SK-N-SH treated with all-trans-retinoic acid at 6 μM for 48 hours (cell line): ENCODE data around the gene CHD3.
"Not testable (repeated sequence)": the region's sequence is repeated elsewhere in the genome, so short reads cannot be mapped to it uniquely, and the experiment has no call there.

Source experiments
- ISL1 ChIP-seq: fragments of 250-450 bp; sonication (Bioruptor Pico); IDR thresholded peaks from 2 replicates; pipeline ENCODE4 v2.1.2; 2022; ENCODE audit warnings: mild to moderate bottlenecking, moderate library complexity
- RARB ChIP-seq: fragments of 250-450 bp; sonication (Bioruptor Pico); IDR thresholded peaks from 2 replicates; pipeline ENCODE4 v1.8.0; 2021; ENCODE audit warnings: mild to moderate bottlenecking, moderate library complexity
- ZNF70 ChIP-seq: fragments of 450-650 bp; formaldehyde crosslinking; IDR thresholded peaks from 2 replicates; pipeline ENCODE4 v1.5.0; 2020; ENCODE audit warnings: mild to moderate bottlenecking, moderate library complexity

GRCh38 chr17:7953266-7953665 lies 64.7 kb downstream of the CHD3 start:
- TF ChIP-seq ZNF70, RARB, ISL1 (CRISPR knock-in tag): not testable (repeated sequence)
